HCT116 (cell line): ENCODE results near the gene GTF3C4. TPM values are rescaled to one million over a fixed set of nuclear protein-coding genes. Genes with fewer than 3 reads are reported as not detected.

Experiments used
- ATAC-seq: fragments of 200-7000 bp; cut with Tn5 transposase; 2 replicates; pipeline ENCODE4 v1.9.1; 2020; ENCODE audit warnings: mild to moderate bottlenecking, moderate library complexity
- BruUV-seq: library from RNA; stranded (reverse); fragments of 400-500 nt; replicated peaks from 2 replicates; lab custom pipeline; 2021; lab: Mats Ljungman, UMichigan
- CTCF ChIA-PET: fragments of 300-600 bp; sonication (Branson Sonifier 250); formaldehyde crosslinking; loops from one replicate; lab custom pipeline; 2021; ENCODE audit warnings: antibody characterized with exemption; lab: Charles Lee
- POLR2A ChIA-PET: fragments of 300-600, 350-600 bp; sonication (Branson Sonifier 250); formaldehyde crosslinking; loops from one replicate; lab custom pipeline; 2021; ENCODE audit warnings: antibody characterized with exemption; lab: Charles Lee
- RAD21 ChIA-PET, 2 experiments: fragments of 300-600 bp; sonication (Branson Sonifier 250); formaldehyde crosslinking; loops; one replicate each; lab custom pipeline; 2023; ENCODE audit warnings: low total read pairs in 2 of 2; ENCODE audit not compliant: uncharacterized antibody in 2 of 2, unreplicated experiment in 2 of 2, low non-redundant PET in 1 of 2; lab: Charles Lee
- DNase-seq: peaks from one replicate; pipeline ENCODE4 v3.0.0-alpha.2; 2010; ENCODE audit warnings: low read depth, low spot score
- H2AFZ ChIP-seq: fragments of 200-600 bp; shearing (Covaris generic), sonication (generic); 2 replicates; pipeline ENCODE4 v1.6.1; 2017; ENCODE audit warnings: low read depth, mixed run types, mixed read lengths, antibody characterized with exemption, low read length; ENCODE audit not compliant: poor library complexity, severe bottlenecking
- H3K27ac ChIP-seq: 2 replicates; pipeline ENCODE4 v1.5.1; 2012; ENCODE audit warnings: low read depth, low read length
- H3K27me3 ChIP-seq: fragments of 200-600 bp; sonication (generic); 2 replicates; pipeline ENCODE4 v1.6.1; 2016; ENCODE audit warnings: mixed run types, low read length, mixed read lengths; ENCODE audit not compliant: insufficient read depth
- H3K36me3 ChIP-seq, 2 experiments: fragments of 200-500 bp in 1 of 2; fragments of 200-600 bp in 1 of 2; sonication (Bioruptor generic) in 1 of 2; sonication (generic) in 1 of 2; 2 replicates each; pipeline versions ENCODE4 v1.5.1 to v1.6.1; 2014 to 2016; ENCODE audit warnings: low read length in 2 of 2, inconsistent platforms in 1 of 2, mixed read lengths in 1 of 2, mixed run types in 1 of 2; ENCODE audit not compliant: insufficient read depth in 2 of 2, control insufficient read depth in 1 of 2
- H3K4me1 ChIP-seq, 2 experiments: fragments of 200-600 bp in 1 of 2; sonication (generic) in 1 of 2; 2 replicates each; pipeline versions ENCODE4 v1.5.1 to v1.6.1; 2012 to 2017; ENCODE audit warnings: low read length in 2 of 2, inconsistent platforms in 1 of 2, mild to moderate bottlenecking in 1 of 2, mixed read lengths in 1 of 2, mixed run types in 1 of 2, moderate library complexity in 1 of 2; ENCODE audit not compliant: insufficient read depth in 2 of 2, control insufficient read depth in 1 of 2
- H3K4me2 ChIP-seq: fragments of 200-600 bp; sonication (generic); 2 replicates; pipeline ENCODE4 v1.6.1; 2017; ENCODE audit warnings: mixed run types, low read length, mixed read lengths
- H3K4me3 ChIP-seq, 2 experiments: fragments of 200-600 bp in 1 of 2; sonication (generic) in 1 of 2; replicated peaks in 1 of 2; 2 replicates each; pipeline ENCODE4 v1.5.1; 2011 to 2016; ENCODE audit warnings: low read length in 2 of 2, control low read depth in 1 of 2, low read depth in 1 of 2, mild to moderate bottlenecking in 1 of 2, mixed read lengths in 1 of 2, mixed run types in 1 of 2
- H3K79me2 ChIP-seq: fragments of 200-600 bp; sonication (generic); 2 replicates; pipeline ENCODE4 v1.6.1; 2017; ENCODE audit warnings: mild to moderate bottlenecking, mixed run types, low read length, moderate library complexity, mixed read lengths; ENCODE audit not compliant: insufficient read depth
- H3K9ac ChIP-seq: fragments of 200-600 bp; sonication (generic); 2 replicates; pipeline ENCODE4 v1.6.1; 2016; ENCODE audit warnings: low read length, mixed read lengths
- H3K9me2 ChIP-seq: fragments of 200-600 bp; sonication (generic), shearing (Covaris generic); 2 replicates; pipeline ENCODE4 v1.6.1; 2017; ENCODE audit warnings: mixed run types, mild to moderate bottlenecking, moderate library complexity; ENCODE audit not compliant: insufficient read depth
- H3K9me3 ChIP-seq, 2 experiments: fragments of 200-500 bp in 1 of 2; fragments of 200-600 bp in 1 of 2; sonication (Bioruptor generic) in 1 of 2; sonication (generic) in 1 of 2; 2 replicates each; pipeline ENCODE4 v1.6.1; 2014 to 2017; ENCODE audit warnings: low read length in 2 of 2, mixed read lengths in 2 of 2, inconsistent platforms in 1 of 2, low read depth in 1 of 2, mild to moderate bottlenecking in 1 of 2, mixed run types in 1 of 2, moderate library complexity in 1 of 2; ENCODE audit not compliant: control insufficient read depth in 1 of 2, insufficient read depth in 1 of 2
- H4K20me1 ChIP-seq: fragments of 200-600 bp; sonication (generic), shearing (Covaris generic); 2 replicates; pipeline ENCODE4 v1.6.1; 2017; ENCODE audit warnings: mixed run types, mild to moderate bottlenecking, moderate library complexity; ENCODE audit not compliant: insufficient read depth
- CBX3 ChIP-seq: IDR thresholded peaks from 2 replicates; pipeline ENCODE4 v1.6.1; 2012; ENCODE audit warnings: low read depth
- CEBPB ChIP-seq: IDR thresholded peaks from 2 replicates; pipeline ENCODE4 v1.6.1; 2012; ENCODE audit warnings: low read depth
- ELF1 ChIP-seq: IDR thresholded peaks from 2 replicates; pipeline ENCODE4 v1.6.1; 2012; ENCODE audit warnings: low read depth, borderline replicate concordance
- EZH2 ChIP-seq: fragments of 200-600 bp; sonication (generic); IDR thresholded peaks from 2 replicates; pipeline ENCODE4 v1.6.1; 2017; ENCODE audit warnings: antibody characterized with exemption, mixed run types
- EZH2phosphoT487 ChIP-seq: fragments of 200-600 bp; IDR thresholded peaks from 2 replicates; pipeline ENCODE4 v1.6.1; 2018; ENCODE audit warnings: antibody characterized with exemption, borderline replicate concordance
- JUND ChIP-seq: IDR thresholded peaks from 2 replicates; pipeline ENCODE4 v1.6.1; 2012
- POLR2A ChIP-seq: IDR thresholded peaks from 2 replicates; pipeline ENCODE4 v1.7.0; 2011; ENCODE audit warnings: borderline replicate concordance; ENCODE audit not compliant: insufficient read depth, insufficient read length; ENCODE audit errors: extremely low read depth
- RAD21 ChIP-seq: IDR thresholded peaks from 2 replicates; pipeline ENCODE4 v1.6.1; 2012; ENCODE audit warnings: low read depth, mild to moderate bottlenecking
- SIN3A ChIP-seq: IDR thresholded peaks from 2 replicates; pipeline ENCODE4 v1.6.1; 2012; ENCODE audit warnings: low read depth
- SP1 ChIP-seq: IDR thresholded peaks from 2 replicates; pipeline ENCODE4 v1.6.1; 2012; ENCODE audit warnings: low read depth
- SRF ChIP-seq: IDR thresholded peaks from 2 replicates; pipeline ENCODE4 v1.6.1; 2012; ENCODE audit warnings: low read depth
- TCF7L2 ChIP-seq: IDR thresholded peaks from 2 replicates; pipeline ENCODE4 v1.7.0; 2011; ENCODE audit warnings: borderline replicate concordance, inconsistent platforms; ENCODE audit not compliant: insufficient read depth, insufficient read length; ENCODE audit errors: extremely low read depth
- YY1 ChIP-seq: IDR thresholded peaks from 2 replicates; pipeline ENCODE4 v1.6.1; 2011; ENCODE audit warnings: low read length, low read depth, moderate library complexity, mild to moderate bottlenecking; ENCODE audit not compliant: insufficient replicate concordance; ENCODE audit errors: extremely low read depth
- ZFX ChIP-seq: fragments of 450-650 bp; IDR thresholded peaks from 2 replicates; pipeline ENCODE4 v1.6.1; 2017
- ZNF274 ChIP-seq: fragments of 200-500 bp; sonication (Bioruptor generic); IDR thresholded peaks from 2 replicates; pipeline ENCODE4 v1.6.1; 2014; ENCODE audit warnings: mild to moderate bottlenecking, low read depth, low read length, inconsistent platforms
- intact Hi-C: fragments of 100-400 bp; cut with micrococcal nuclease; formaldehyde crosslinking; loops from 2 replicates; pipeline ENCODE4 v1.10.0; 2022
- total RNA-seq: library from RNA; stranded (reverse); gene quantifications from one replicate; pipeline ENCODE4 v1.2.1, GENCODE V29; 2021; ENCODE audit not compliant: unreplicated experiment
- TF ChIP-seq, protein P1 (sequence below): IDR thresholded peaks from 2 replicates; pipeline ENCODE4 v1.6.1; 2012; ENCODE audit warnings: low read depth
- TF ChIP-seq, protein P2 (sequence below): IDR thresholded peaks from 2 replicates; pipeline ENCODE4 v1.6.1; 2011; ENCODE audit warnings: mild to moderate bottlenecking, low read length, moderate library complexity; ENCODE audit not compliant: insufficient replicate concordance; ENCODE audit errors: extremely low read depth
- TF ChIP-seq, protein P3 (sequence below), 3 experiments: fragments of 200-600 bp in 1 of 3; sonication (generic) in 1 of 3; IDR thresholded peaks in 2 of 3; conservative IDR thresholded peaks in 1 of 3; 2 replicates each; pipeline ENCODE4 v1.5.1; 2012 to 2017; ENCODE audit warnings: low read depth in 2 of 3, low read length in 2 of 3, antibody characterized with exemption in 1 of 3, borderline replicate concordance in 1 of 3, control low read depth in 1 of 3, mild to moderate bottlenecking in 1 of 3, mixed read lengths in 1 of 3, mixed run types in 1 of 3, moderate library complexity in 1 of 3; ENCODE audit not compliant: insufficient read depth in 1 of 3
- TF ChIP-seq, protein P4 (sequence below): IDR thresholded peaks from 2 replicates; pipeline ENCODE4 v1.6.1; 2012

The GTF3C4 gene
- total RNA-seq, 1 experiment from 2014 or later, result 26.4 TPM

GRCh38 chr9:132669698-132670456 lies 387 bp upstream of the GTF3C4 start, which contains the start of gene DDX31:
Gene DDX31, minus strand, starts transcription at chr9:132669983. Its CDS starts 49 bp downstream, at chr9:132669934.
- ChIA-PET CTCF (no interaction called here), RAD21 (no interaction called here), POLR2A (interaction anchor here (0.6 to 1.0 kb wide), 5 partner anchors 10 to 45 kb away, joined by 3 to 4 read pairs (median 3); no protein-coding TSS in a partner anchor)
- H3K36me3 ChIP-seq, result peaks cover 2 to 19% of the 10 kb centered on the region in 2 experiments; a peak in 2 of 4 replicates
- peaks cover 16% of the 10 kb centered on the region; the same call in 1 of the 2 replicates for H4K20me1 ChIP-seq
- H3K79me2 ChIP-seq, result peaks cover 99% of the 10 kb centered on the region
- H3K4me2 ChIP-seq, result peak within 1 kb of the TSS; percentile 96
- no peaks in the 10 kb centered on the region for H3K9me3 ChIP-seq
- peak; percentile 89 for ATAC-seq
- peak within 1 kb of the TSS; percentile 58 for H2AFZ ChIP-seq
- H3K27me3 ChIP-seq, result no peaks in the 10 kb centered on the region
- peak within 1 kb of the TSS; percentile 95 for H3K9ac ChIP-seq
- H3K4me3 ChIP-seq, result peak within 1 kb of the TSS; percentile 92 to 95
- no peaks in the 10 kb centered on the region for H3K9me2 ChIP-seq
- BruUV-seq, result no TSS peak
- H3K4me1 ChIP-seq, result peaks cover 2 to 21% of the 10 kb centered on the region in 2 experiments; a peak in 3 of 4 replicates
- DNase-seq, result peak; percentile 46
- intact Hi-C loops, result loop anchor here (5.0 kb wide), 1 partner anchor 132 kb away; no protein-coding TSS in a partner anchor
- peak within 1 kb of the TSS; percentile 100 for H3K27ac ChIP-seq
- TF ChIP-seq, protein P1, sequence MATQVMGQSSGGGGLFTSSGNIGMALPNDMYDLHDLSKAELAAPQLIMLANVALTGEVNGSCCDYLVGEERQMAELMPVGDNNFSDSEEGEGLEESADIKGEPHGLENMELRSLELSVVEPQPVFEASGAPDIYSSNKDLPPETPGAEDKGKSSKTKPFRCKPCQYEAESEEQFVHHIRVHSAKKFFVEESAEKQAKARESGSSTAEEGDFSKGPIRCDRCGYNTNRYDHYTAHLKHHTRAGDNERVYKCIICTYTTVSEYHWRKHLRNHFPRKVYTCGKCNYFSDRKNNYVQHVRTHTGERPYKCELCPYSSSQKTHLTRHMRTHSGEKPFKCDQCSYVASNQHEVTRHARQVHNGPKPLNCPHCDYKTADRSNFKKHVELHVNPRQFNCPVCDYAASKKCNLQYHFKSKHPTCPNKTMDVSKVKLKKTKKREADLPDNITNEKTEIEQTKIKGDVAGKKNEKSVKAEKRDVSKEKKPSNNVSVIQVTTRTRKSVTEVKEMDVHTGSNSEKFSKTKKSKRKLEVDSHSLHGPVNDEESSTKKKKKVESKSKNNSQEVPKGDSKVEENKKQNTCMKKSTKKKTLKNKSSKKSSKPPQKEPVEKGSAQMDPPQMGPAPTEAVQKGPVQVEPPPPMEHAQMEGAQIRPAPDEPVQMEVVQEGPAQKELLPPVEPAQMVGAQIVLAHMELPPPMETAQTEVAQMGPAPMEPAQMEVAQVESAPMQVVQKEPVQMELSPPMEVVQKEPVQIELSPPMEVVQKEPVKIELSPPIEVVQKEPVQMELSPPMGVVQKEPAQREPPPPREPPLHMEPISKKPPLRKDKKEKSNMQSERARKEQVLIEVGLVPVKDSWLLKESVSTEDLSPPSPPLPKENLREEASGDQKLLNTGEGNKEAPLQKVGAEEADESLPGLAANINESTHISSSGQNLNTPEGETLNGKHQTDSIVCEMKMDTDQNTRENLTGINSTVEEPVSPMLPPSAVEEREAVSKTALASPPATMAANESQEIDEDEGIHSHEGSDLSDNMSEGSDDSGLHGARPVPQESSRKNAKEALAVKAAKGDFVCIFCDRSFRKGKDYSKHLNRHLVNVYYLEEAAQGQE, result no peak
- TF ChIP-seq ELF1 (peak; percentile 84), EZH2phosphoT487 (no peak), ZFX (no peak; the same call in 1 of the 2 replicates), CBX3 (no peak), POLR2A (peak; percentile 61), SRF (no peak; the same call in 1 of the 2 replicates), EZH2 (no peak), JUND (no peak), SIN3A (peak; percentile 94), YY1 (no peak), TCF7L2 (no peak), RAD21 (no peak), ZNF274 (no peak), CEBPB (no peak), SP1 (peak; percentile 36)
- TF ChIP-seq, protein P2, sequence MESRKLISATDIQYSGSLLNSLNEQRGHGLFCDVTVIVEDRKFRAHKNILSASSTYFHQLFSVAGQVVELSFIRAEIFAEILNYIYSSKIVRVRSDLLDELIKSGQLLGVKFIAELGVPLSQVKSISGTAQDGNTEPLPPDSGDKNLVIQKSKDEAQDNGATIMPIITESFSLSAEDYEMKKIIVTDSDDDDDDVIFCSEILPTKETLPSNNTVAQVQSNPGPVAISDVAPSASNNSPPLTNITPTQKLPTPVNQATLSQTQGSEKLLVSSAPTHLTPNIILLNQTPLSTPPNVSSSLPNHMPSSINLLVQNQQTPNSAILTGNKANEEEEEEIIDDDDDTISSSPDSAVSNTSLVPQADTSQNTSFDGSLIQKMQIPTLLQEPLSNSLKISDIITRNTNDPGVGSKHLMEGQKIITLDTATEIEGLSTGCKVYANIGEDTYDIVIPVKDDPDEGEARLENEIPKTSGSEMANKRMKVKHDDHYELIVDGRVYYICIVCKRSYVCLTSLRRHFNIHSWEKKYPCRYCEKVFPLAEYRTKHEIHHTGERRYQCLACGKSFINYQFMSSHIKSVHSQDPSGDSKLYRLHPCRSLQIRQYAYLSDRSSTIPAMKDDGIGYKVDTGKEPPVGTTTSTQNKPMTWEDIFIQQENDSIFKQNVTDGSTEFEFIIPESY, result no peak
- TF ChIP-seq, protein P3, sequence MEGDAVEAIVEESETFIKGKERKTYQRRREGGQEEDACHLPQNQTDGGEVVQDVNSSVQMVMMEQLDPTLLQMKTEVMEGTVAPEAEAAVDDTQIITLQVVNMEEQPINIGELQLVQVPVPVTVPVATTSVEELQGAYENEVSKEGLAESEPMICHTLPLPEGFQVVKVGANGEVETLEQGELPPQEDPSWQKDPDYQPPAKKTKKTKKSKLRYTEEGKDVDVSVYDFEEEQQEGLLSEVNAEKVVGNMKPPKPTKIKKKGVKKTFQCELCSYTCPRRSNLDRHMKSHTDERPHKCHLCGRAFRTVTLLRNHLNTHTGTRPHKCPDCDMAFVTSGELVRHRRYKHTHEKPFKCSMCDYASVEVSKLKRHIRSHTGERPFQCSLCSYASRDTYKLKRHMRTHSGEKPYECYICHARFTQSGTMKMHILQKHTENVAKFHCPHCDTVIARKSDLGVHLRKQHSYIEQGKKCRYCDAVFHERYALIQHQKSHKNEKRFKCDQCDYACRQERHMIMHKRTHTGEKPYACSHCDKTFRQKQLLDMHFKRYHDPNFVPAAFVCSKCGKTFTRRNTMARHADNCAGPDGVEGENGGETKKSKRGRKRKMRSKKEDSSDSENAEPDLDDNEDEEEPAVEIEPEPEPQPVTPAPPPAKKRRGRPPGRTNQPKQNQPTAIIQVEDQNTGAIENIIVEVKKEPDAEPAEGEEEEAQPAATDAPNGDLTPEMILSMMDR (IDR thresholded peaks at IDR 0.05 in 2 of 3, conservative IDR thresholded peaks at IDR 0.05 in 1 of 3; ENCODE audit: borderline replicate concordance in 1 of 3, insufficient read depth in 1 of 3, low read depth in 2 of 3, low read length in 2 of 3), result no peak
- TF ChIP-seq, protein P4, sequence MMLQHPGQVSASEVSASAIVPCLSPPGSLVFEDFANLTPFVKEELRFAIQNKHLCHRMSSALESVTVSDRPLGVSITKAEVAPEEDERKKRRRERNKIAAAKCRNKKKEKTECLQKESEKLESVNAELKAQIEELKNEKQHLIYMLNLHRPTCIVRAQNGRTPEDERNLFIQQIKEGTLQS, result no peak
